WTC11 (cell line): Measurements from ENCODE around the gene DMTF1. TPM values are rescaled to one million over a fixed set of nuclear protein-coding genes. Genes with fewer than 3 reads are reported as not detected.

Experiments used
- ATAC-seq: fragments of 200-7000 bp; cut with Tn5 transposase; 2 replicates; pipeline ENCODE4 v1.10.0; 2021; ENCODE audit warnings: mild to moderate bottlenecking, moderate library complexity
- CTCF ChIA-PET: fragments of 300-600 bp; sonication (Branson Sonifier 250); formaldehyde crosslinking; loops from one replicate; lab custom pipeline; 2021; ENCODE audit warnings: antibody characterized with exemption; lab: Charles Lee
- POLR2A ChIA-PET: fragments of 350-600 bp; sonication (Branson Sonifier 250); formaldehyde crosslinking; loops from one replicate; lab custom pipeline; 2021; ENCODE audit warnings: antibody characterized with exemption; lab: Charles Lee
- DNase-seq: peaks from one replicate; pipeline ENCODE4 v3.0.0; 2021; ENCODE audit warnings: low spot score
- H3K27ac Mint-ChIP-seq: 2 replicates; pipeline ENCODE4 v1.8.0; 2021; ENCODE audit warnings: mixed read lengths
- H3K27me3 Mint-ChIP-seq: 2 replicates; pipeline ENCODE4 v1.8.0; 2021; ENCODE audit warnings: low read depth, mild to moderate bottlenecking, moderate library complexity, mixed read lengths
- H3K36me3 Mint-ChIP-seq: 2 replicates; pipeline ENCODE4 v1.8.0; 2021; ENCODE audit warnings: mixed read lengths
- H3K4me1 Mint-ChIP-seq: 2 replicates; pipeline ENCODE4 v1.8.0; 2022; ENCODE audit warnings: mixed read lengths
- H3K4me3 Mint-ChIP-seq: 2 replicates; pipeline ENCODE4 v1.8.0; 2021; ENCODE audit warnings: mild to moderate bottlenecking, moderate library complexity, mixed read lengths
- H3K9me3 Mint-ChIP-seq: 2 replicates; pipeline ENCODE4 v1.8.0; 2021; ENCODE audit warnings: mixed read lengths
- ESRRA ChIP-seq: sonication (generic); formaldehyde crosslinking; IDR thresholded peaks from 2 replicates; pipeline ENCODE4 v1.8.1; 2022; ENCODE audit warnings: mild to moderate bottlenecking, missing genetic modification reagents, borderline replicate concordance
- FOXJ3 ChIP-seq: sonication (generic); formaldehyde crosslinking; IDR thresholded peaks from 2 replicates; pipeline ENCODE4 v1.9.0; 2021; ENCODE audit warnings: missing genetic modification reagents, mild to moderate bottlenecking, borderline replicate concordance
- FOXP1 ChIP-seq: sonication (generic); formaldehyde crosslinking; IDR thresholded peaks from 2 replicates; pipeline ENCODE4 v1.8.0; 2022; ENCODE audit warnings: missing genetic modification reagents, mild to moderate bottlenecking, moderate library complexity, borderline replicate concordance
- GTF2I ChIP-seq: fragments of 250-450 bp; sonication (Bioruptor Pico); conservative IDR thresholded peaks from 2 replicates; pipeline ENCODE4 v1.4.0; 2021; ENCODE audit warnings: mild to moderate bottlenecking
- HMGA2 ChIP-seq: fragments of 250-450 bp; sonication (Bioruptor Pico); IDR thresholded peaks from 2 replicates; pipeline ENCODE4 v1.4.0; 2021; ENCODE audit warnings: mild to moderate bottlenecking, moderate library complexity
- MXD4 ChIP-seq: fragments of 250-450 bp; sonication (Bioruptor Pico); IDR thresholded peaks from 2 replicates; pipeline ENCODE4 v1.8.0; 2021; ENCODE audit warnings: mild to moderate bottlenecking, moderate library complexity, borderline replicate concordance
- MYBL2 ChIP-seq: sonication (generic); formaldehyde crosslinking; IDR thresholded peaks from 2 replicates; pipeline ENCODE4 v1.8.1; 2023; ENCODE audit warnings: mild to moderate bottlenecking, moderate library complexity, missing genetic modification reagents
- NR2C2 ChIP-seq: sonication (generic); formaldehyde crosslinking; IDR thresholded peaks from 2 replicates; pipeline ENCODE4 v1.8.0; 2022; ENCODE audit warnings: mild to moderate bottlenecking, missing genetic modification reagents
- RORB ChIP-seq: fragments of 250-450 bp; sonication (Bioruptor Pico); IDR thresholded peaks from 2 replicates; pipeline ENCODE4 v1.9.0; 2021; ENCODE audit warnings: mild to moderate bottlenecking
- TEAD4 ChIP-seq: sonication (generic); formaldehyde crosslinking; IDR thresholded peaks from 2 replicates; pipeline ENCODE4 v1.8.0; 2022; ENCODE audit warnings: mild to moderate bottlenecking, missing genetic modification reagents
- total RNA-seq: library from RNA; stranded (reverse); gene quantifications from 3 replicates; pipeline ENCODE4 v1.2.3, GENCODE V29; 2021
- TF ChIP-seq, protein P1 (sequence below): fragments of 250-450 bp; sonication (Bioruptor Pico); IDR thresholded peaks from 2 replicates; pipeline ENCODE4 v1.9.0; 2021; ENCODE audit warnings: mild to moderate bottlenecking, borderline replicate concordance
- TF ChIP-seq, protein P2 (sequence below): sonication (generic); formaldehyde crosslinking; IDR thresholded peaks from 2 replicates; pipeline ENCODE4 v1.8.1; 2023; ENCODE audit warnings: mild to moderate bottlenecking, missing genetic modification reagents, moderate library complexity
- TF ChIP-seq, protein P3 (sequence below): fragments of 250-450 bp; sonication (Bioruptor Pico); IDR thresholded peaks from 2 replicates; pipeline ENCODE4 v1.9.0; 2021; ENCODE audit warnings: mild to moderate bottlenecking
- TF ChIP-seq, protein P4 (sequence below): sonication (generic); formaldehyde crosslinking; IDR thresholded peaks from 2 replicates; pipeline ENCODE4 v1.8.0; 2022; ENCODE audit warnings: mild to moderate bottlenecking, missing genetic modification reagents
- TF ChIP-seq, protein P5 (sequence below): sonication (generic); formaldehyde crosslinking; IDR thresholded peaks from 2 replicates; pipeline ENCODE4 v1.8.1; 2023; ENCODE audit warnings: mild to moderate bottlenecking, missing genetic modification reagents
- TF ChIP-seq, protein P6 (sequence below): sonication (generic); formaldehyde crosslinking; IDR thresholded peaks from 2 replicates; pipeline ENCODE4 v1.8.0; 2023; ENCODE audit warnings: mild to moderate bottlenecking, missing genetic modification reagents

Gene DMTF1
- total RNA-seq, 1 experiment from 2014 or later, result 79.3 TPM

DNA sequence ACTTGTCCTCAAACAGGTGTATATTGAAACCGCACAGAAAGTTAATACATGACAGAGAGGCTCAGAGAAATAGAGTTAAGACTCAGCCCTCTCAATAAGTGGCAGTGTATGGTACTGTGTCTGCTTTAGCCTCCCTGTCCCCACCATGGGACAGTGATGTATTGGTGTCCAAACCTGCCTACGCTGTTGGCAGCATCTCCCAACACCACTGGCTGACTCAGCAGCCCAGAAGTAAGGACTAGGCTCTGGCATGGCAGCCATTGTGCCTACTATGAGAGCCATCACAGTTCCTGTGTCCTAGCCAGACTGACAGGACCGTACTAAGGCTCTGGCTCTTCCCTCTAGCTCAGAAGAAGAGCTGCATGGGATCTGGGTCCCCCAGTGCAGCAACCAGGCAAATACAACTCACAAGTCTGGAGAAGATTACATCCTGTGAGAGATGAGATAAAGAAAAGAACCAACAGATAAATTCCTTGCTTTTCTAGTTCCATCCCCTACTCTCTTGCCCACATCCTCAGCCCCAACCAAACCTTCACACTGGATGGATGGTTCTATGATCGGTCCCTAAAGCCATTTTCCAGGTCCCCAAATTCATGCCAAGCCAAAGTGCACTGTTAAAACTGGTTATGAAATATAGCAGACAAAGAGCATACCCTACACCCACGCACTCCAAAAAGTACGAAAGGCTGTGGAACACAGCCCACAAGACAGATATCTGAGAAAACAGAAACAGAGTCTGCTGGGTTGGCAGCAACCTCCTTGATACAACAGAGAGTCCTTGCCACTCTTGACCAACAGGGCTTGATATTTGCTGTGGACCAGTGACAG, 44.1 kb upstream of the DMTF1 start (continued):
- TF ChIP-seq, protein P1, sequence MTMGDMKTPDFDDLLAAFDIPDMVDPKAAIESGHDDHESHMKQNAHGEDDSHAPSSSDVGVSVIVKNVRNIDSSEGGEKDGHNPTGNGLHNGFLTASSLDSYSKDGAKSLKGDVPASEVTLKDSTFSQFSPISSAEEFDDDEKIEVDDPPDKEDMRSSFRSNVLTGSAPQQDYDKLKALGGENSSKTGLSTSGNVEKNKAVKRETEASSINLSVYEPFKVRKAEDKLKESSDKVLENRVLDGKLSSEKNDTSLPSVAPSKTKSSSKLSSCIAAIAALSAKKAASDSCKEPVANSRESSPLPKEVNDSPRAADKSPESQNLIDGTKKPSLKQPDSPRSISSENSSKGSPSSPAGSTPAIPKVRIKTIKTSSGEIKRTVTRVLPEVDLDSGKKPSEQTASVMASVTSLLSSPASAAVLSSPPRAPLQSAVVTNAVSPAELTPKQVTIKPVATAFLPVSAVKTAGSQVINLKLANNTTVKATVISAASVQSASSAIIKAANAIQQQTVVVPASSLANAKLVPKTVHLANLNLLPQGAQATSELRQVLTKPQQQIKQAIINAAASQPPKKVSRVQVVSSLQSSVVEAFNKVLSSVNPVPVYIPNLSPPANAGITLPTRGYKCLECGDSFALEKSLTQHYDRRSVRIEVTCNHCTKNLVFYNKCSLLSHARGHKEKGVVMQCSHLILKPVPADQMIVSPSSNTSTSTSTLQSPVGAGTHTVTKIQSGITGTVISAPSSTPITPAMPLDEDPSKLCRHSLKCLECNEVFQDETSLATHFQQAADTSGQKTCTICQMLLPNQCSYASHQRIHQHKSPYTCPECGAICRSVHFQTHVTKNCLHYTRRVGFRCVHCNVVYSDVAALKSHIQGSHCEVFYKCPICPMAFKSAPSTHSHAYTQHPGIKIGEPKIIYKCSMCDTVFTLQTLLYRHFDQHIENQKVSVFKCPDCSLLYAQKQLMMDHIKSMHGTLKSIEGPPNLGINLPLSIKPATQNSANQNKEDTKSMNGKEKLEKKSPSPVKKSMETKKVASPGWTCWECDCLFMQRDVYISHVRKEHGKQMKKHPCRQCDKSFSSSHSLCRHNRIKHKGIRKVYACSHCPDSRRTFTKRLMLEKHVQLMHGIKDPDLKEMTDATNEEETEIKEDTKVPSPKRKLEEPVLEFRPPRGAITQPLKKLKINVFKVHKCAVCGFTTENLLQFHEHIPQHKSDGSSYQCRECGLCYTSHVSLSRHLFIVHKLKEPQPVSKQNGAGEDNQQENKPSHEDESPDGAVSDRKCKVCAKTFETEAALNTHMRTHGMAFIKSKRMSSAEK, result no peak
- TF ChIP-seq, all 79 proteins: peak for 0

DNA sequence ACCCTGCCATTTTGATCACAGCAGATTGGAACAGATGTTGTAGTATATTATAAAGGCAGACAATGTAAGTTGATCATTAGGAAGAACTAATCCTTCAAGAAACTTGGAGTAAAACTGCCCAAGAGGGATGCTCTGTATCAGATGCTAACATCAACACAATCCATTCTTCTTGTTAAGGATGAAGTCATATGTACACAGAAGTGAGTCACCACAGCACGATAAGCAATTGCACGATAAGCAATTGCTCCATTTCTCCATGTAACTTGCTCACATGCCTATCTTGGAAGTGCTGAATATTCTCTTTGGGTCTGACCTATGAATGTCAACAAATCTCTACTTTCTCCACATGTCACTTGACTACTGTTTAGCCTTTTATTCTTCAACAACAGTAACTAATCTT, 41.5 kb upstream of the DMTF1 start:
- CTCF ChIA-PET, result no interaction called here
- POLR2A ChIA-PET, result no interaction called here
- Mint-ChIP-seq H3K36me3 (peaks cover 12% of the 10 kb centered on the region), H3K4me3 (no peak overlapping the region), H3K9me3 (peaks cover 29% of the 10 kb centered on the region), H3K27ac (no peak overlapping the region), H3K27me3 (peaks cover 2% of the 10 kb centered on the region; the same call in 1 of the 2 replicates), H3K4me1 (no peaks in the 10 kb centered on the region)
- DNase-seq (no peak), ATAC-seq (no peak)
- TF ChIP-seq FOXP1 (CRISPR knock-in tag) (no peak), ESRRA (CRISPR knock-in tag) (no peak), FOXJ3 (CRISPR knock-in tag) (no peak), HMGA2 (CRISPR knock-in tag) (no peak), MYBL2 (no peak), GTF2I (CRISPR knock-in tag) (no peak), TEAD4 (CRISPR knock-in tag) (no peak), RORB (CRISPR knock-in tag) (no peak), MXD4 (CRISPR knock-in tag) (no peak), NR2C2 (CRISPR knock-in tag) (no peak)
- TF ChIP-seq, protein P2, sequence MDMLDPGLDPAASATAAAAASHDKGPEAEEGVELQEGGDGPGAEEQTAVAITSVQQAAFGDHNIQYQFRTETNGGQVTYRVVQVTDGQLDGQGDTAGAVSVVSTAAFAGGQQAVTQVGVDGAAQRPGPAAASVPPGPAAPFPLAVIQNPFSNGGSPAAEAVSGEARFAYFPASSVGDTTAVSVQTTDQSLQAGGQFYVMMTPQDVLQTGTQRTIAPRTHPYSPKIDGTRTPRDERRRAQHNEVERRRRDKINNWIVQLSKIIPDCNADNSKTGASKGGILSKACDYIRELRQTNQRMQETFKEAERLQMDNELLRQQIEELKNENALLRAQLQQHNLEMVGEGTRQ (CRISPR knock-in tag), result no peak
- TF ChIP-seq, protein P3, sequence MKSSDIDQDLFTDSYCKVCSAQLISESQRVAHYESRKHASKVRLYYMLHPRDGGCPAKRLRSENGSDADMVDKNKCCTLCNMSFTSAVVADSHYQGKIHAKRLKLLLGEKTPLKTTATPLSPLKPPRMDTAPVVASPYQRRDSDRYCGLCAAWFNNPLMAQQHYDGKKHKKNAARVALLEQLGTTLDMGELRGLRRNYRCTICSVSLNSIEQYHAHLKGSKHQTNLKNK (CRISPR knock-in tag), result no peak
- TF ChIP-seq, protein P4, sequence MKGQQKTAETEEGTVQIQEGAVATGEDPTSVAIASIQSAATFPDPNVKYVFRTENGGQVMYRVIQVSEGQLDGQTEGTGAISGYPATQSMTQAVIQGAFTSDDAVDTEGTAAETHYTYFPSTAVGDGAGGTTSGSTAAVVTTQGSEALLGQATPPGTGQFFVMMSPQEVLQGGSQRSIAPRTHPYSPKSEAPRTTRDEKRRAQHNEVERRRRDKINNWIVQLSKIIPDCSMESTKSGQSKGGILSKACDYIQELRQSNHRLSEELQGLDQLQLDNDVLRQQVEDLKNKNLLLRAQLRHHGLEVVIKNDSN, result no peak
- TF ChIP-seq, protein P5, sequence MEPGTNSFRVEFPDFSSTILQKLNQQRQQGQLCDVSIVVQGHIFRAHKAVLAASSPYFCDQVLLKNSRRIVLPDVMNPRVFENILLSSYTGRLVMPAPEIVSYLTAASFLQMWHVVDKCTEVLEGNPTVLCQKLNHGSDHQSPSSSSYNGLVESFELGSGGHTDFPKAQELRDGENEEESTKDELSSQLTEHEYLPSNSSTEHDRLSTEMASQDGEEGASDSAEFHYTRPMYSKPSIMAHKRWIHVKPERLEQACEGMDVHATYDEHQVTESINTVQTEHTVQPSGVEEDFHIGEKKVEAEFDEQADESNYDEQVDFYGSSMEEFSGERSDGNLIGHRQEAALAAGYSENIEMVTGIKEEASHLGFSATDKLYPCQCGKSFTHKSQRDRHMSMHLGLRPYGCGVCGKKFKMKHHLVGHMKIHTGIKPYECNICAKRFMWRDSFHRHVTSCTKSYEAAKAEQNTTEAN (CRISPR knock-in tag), result no peak
- TF ChIP-seq, protein P6, sequence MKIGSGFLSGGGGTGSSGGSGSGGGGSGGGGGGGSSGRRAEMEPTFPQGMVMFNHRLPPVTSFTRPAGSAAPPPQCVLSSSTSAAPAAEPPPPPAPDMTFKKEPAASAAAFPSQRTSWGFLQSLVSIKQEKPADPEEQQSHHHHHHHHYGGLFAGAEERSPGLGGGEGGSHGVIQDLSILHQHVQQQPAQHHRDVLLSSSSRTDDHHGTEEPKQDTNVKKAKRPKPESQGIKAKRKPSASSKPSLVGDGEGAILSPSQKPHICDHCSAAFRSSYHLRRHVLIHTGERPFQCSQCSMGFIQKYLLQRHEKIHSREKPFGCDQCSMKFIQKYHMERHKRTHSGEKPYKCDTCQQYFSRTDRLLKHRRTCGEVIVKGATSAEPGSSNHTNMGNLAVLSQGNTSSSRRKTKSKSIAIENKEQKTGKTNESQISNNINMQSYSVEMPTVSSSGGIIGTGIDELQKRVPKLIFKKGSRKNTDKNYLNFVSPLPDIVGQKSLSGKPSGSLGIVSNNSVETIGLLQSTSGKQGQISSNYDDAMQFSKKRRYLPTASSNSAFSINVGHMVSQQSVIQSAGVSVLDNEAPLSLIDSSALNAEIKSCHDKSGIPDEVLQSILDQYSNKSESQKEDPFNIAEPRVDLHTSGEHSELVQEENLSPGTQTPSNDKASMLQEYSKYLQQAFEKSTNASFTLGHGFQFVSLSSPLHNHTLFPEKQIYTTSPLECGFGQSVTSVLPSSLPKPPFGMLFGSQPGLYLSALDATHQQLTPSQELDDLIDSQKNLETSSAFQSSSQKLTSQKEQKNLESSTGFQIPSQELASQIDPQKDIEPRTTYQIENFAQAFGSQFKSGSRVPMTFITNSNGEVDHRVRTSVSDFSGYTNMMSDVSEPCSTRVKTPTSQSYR (CRISPR knock-in tag), result no peak
